Thyroid gland (tissue), 4 donors: ENCODE results near the gene AQR. TPM values are rescaled to one million over a fixed set of nuclear protein-coding genes. Genes with fewer than 3 reads are reported as not detected.
"Not testable (repeated sequence)": the region's sequence is repeated elsewhere in the genome, so short reads cannot be mapped to it uniquely, and the experiment has no call there.

ENCODE experiments used
- DNase-seq, 2 donors: peaks; one replicate each; pipeline ENCODE4 v3.0.0-alpha.2; 2019
- H3K27ac ChIP-seq, 3 donors: fragments of 200-600 bp; sonication (generic); 1 replicate in 2 of 3; 2 replicates in 1 of 3; pipeline ENCODE4 v1.5.1; 2016 to 2019; ENCODE audit warnings: mild to moderate bottlenecking in 1 of 3, moderate library complexity in 1 of 3
- H3K27me3 ChIP-seq: fragments of 200-600 bp; sonication (generic); one replicate; pipeline ENCODE4 v1.5.1; 2019
- H3K36me3 ChIP-seq, 2 donors: fragments of 200-600 bp; sonication (generic); one replicate each; pipeline ENCODE4 v1.5.1; 2016 to 2019
- H3K4me1 ChIP-seq, 2 donors: fragments of 200-600 bp; sonication (generic); one replicate each; pipeline ENCODE4 v1.5.1; 2017 to 2019
- H3K4me3 ChIP-seq, 3 donors: fragments of 200-600 bp; sonication (generic); replicated peaks in 1 of 3; 1 replicate in 2 of 3; 2 replicates in 1 of 3; pipeline ENCODE4 v1.5.1; 2016; ENCODE audit warnings: mild to moderate bottlenecking in 1 of 3
- H3K9me3 ChIP-seq: fragments of 200-600 bp; sonication (generic); one replicate; pipeline ENCODE4 v1.5.1; 2017
- CTCF ChIP-seq, 6 experiments: fragments of 200-600 bp in 3 of 6; fragments of 450-650 bp in 3 of 6; sonication (generic) in 3 of 6; IDR thresholded peaks; one replicate each; pipeline ENCODE4 v1.5.1; 2016 to 2019; ENCODE audit warnings: antibody characterized with exemption in 6 of 6, mild to moderate bottlenecking in 2 of 6, inconsistent platforms in 1 of 6, moderate library complexity in 1 of 6
- POLR2A ChIP-seq, 2 donors: fragments of 450-650 bp; IDR thresholded peaks; one replicate each; pipeline ENCODE4 v1.6.1; 2017; ENCODE audit warnings: antibody characterized with exemption in 2 of 2, mild to moderate bottlenecking in 2 of 2, moderate library complexity in 1 of 2
- WGBS, 2 donors: methylation state at CpG; one replicate each; pipeline ENCODE4 v1.1.5; 2017; 5-methylcytosine and 5-hydroxymethylcytosine counted together
- intact Hi-C: fragments of 100-400 bp; cut with DNase I; formaldehyde crosslinking; loops from one replicate; pipeline ENCODE4 v1.15.1; 2023
- total RNA-seq, 4 donors: library from RNA; depleted of rRNA; stranded (reverse); fragments of >200 nt; gene quantifications; one replicate each; pipeline ENCODE4 v1.2.3, GENCODE V29; 2016

Gene AQR
- total RNA-seq, 4 donors from 2014 or later: 27.9 to 40.3 (median 37.8) TPM

- no peaks in the 10 kb centered on the region for H3K9me3 ChIP-seq
- TF ChIP-seq POLR2A (IDR thresholded peaks at IDR 0.05) (no peak), CTCF (IDR thresholded peaks at IDR 0.05) (no peak)
- H3K4me1 ChIP-seq: peaks cover 33 to 35% of the 10 kb centered on the region in 2 donors
- peak; percentile 84 for DNase-seq
- 36 to 50% methylated on average over 9 of the region's 9 CpGs for WGBS, 2 donors
- H3K27me3 ChIP-seq: no peaks in the 10 kb centered on the region
- intact Hi-C loops: no loop called here
- H3K4me3 ChIP-seq: no peak overlapping the region
- peaks cover 16 to 17% of the 10 kb centered on the region in 2 donors for H3K36me3 ChIP-seq
- peak overlapping the region; percentile 89 to 97 (median 96) for H3K27ac ChIP-seq
Observed at GRCh38 chr15:34984889-34985630, 15.5 kb upstream of the AQR start.

GRCh38 chr15:34976743-34977142 is 7.2 kb upstream of the AQR start:
- Histone ChIP-seq H3K9me3 (no peaks in the 10 kb centered on the region), H3K4me1 (no peaks in the 10 kb centered on the region), H3K27ac (no peak overlapping the region), H3K27me3 (no peaks in the 10 kb centered on the region), H3K36me3 (peaks cover 2 to 3% of the 10 kb centered on the region in 2 donors), H3K4me3 (no peak overlapping the region)
- TF ChIP-seq CTCF (IDR thresholded peaks at IDR 0.05): no peak
- TF ChIP-seq POLR2A (IDR thresholded peaks at IDR 0.05): no peak
- intact Hi-C loops: no loop called here
- DNase-seq: no peak
- WGBS, 2 donors: 47 to 58% methylated on average over 2 of the region's 2 CpGs

- no peak overlapping the region for H3K4me3 ChIP-seq
- intact Hi-C loops: no loop called here
- TF ChIP-seq CTCF (IDR thresholded peaks at IDR 0.05): no peak
- TF ChIP-seq POLR2A (IDR thresholded peaks at IDR 0.05): no peak
- H3K9me3 ChIP-seq: no peaks in the 10 kb centered on the region
- DNase-seq: no peak
- H3K27me3 ChIP-seq: no peaks in the 10 kb centered on the region
- no peaks in the 10 kb centered on the region for H3K36me3 ChIP-seq
- H3K4me1 ChIP-seq: no peaks in the 10 kb centered on the region
- no peak overlapping the region for H3K27ac ChIP-seq
- 88 to 96% methylated on average over 2 of the region's 2 CpGs for WGBS, 2 donors
Observed at GRCh38 chr15:34976073-34976472, 6.5 kb upstream of the AQR start.

- WGBS, 2 donors: 64 to 86% methylated on average over 2 of the region's 2 CpGs
- no peaks in the 10 kb centered on the region for H3K36me3 ChIP-seq
- no peak for DNase-seq
- H3K27ac ChIP-seq: no peak overlapping the region
- peaks cover 2 to 4% of the 10 kb centered on the region in 2 donors for H3K4me1 ChIP-seq
- intact Hi-C loops: no loop called here
- no peaks in the 10 kb centered on the region for H3K9me3 ChIP-seq
- no peak overlapping the region for H3K4me3 ChIP-seq
- TF ChIP-seq POLR2A (IDR thresholded peaks at IDR 0.05) (no peak), CTCF (IDR thresholded peaks at IDR 0.05) (no peak)
- no peaks in the 10 kb centered on the region for H3K27me3 ChIP-seq
Observed at GRCh38 chr15:34973512-34973911, 4.0 kb upstream of the AQR start.

- Histone ChIP-seq H3K27ac (peak overlapping the region; percentile 25 to 69 (median 66)), H3K4me1 (peaks cover 6 to 14% of the 10 kb centered on the region in 2 donors), H3K4me3 (peak overlapping the region in 2 of 3 donors; percentile 14 to 84)
- H3K36me3 ChIP-seq, H3K9me3 ChIP-seq, intact Hi-C loops, H3K27me3 ChIP-seq: not testable (repeated sequence)
- peak in 1 of 2 donors; percentile 14 for DNase-seq
- 69 to 72% methylated on average over 21 of the region's 21 CpGs for WGBS, 2 donors
Observed at GRCh38 chr15:34970098-34970643, 629 bp upstream of the AQR start.
